Left ventricle myocardium inferior (tissue), 1 donor: Measurements from ENCODE around the gene DKC1. TPM values are rescaled to one million over a fixed set of nuclear protein-coding genes. Genes with fewer than 3 reads are reported as not detected.

Experiments used
- DNase-seq: peaks from one replicate; pipeline ENCODE4 v3.0.0-alpha.2; 2020
- H3K27ac ChIP-seq: fragments of 200-600 bp; replicated peaks from 2 replicates; pipeline ENCODE4 v1.8.0; 2021
- H3K27me3 ChIP-seq: fragments of 200-600 bp; 2 replicates; pipeline ENCODE4 v1.8.0; 2021; ENCODE audit warnings: low read depth
- H3K36me3 ChIP-seq: fragments of 200-600 bp; 2 replicates; pipeline ENCODE4 v1.8.0; 2021
- H3K4me1 ChIP-seq: fragments of 200-600 bp; 2 replicates; pipeline ENCODE4 v1.8.0; 2021
- H3K4me3 ChIP-seq: fragments of 200-600 bp; 2 replicates; pipeline ENCODE4 v1.8.0; 2021; ENCODE audit warnings: mild to moderate bottlenecking, moderate library complexity
- H3K9me3 ChIP-seq: fragments of 200-600 bp; replicated peaks from 2 replicates; pipeline ENCODE4 v1.8.0; 2021
- CTCF ChIP-seq: fragments of 200-600 bp; IDR thresholded peaks from 2 replicates; pipeline ENCODE4 v1.8.0; 2021; ENCODE audit warnings: antibody characterized with exemption, mild to moderate bottlenecking, borderline replicate concordance
- intact Hi-C: fragments of 100-400 bp; cut with micrococcal nuclease; formaldehyde crosslinking; loops from one replicate; pipeline ENCODE4 v1.11.0; 2022
- total RNA-seq: library from RNA; stranded (reverse); fragmentation: NEBNext Ultra II Directional; extraction: Animal tissue kit (Norgen Biotek cat#: 25700); gene quantifications from one replicate; pipeline ENCODE4 v1.2.1, GENCODE V29; 2021
- donor health status: DM: no; HTN: yes; CAD: no; lungs with severe emphysema.

Gene DKC1
- total RNA-seq, 1 donor from 2014 or later = 18.0 TPM

- Histone ChIP-seq H3K9me3 (no peaks in the 10 kb centered on the region), H3K27ac (no peak overlapping the region), H3K27me3 (no peaks in the 10 kb centered on the region), H3K4me1 (no peaks in the 10 kb centered on the region), H3K4me3 (no peak overlapping the region), H3K36me3 (peaks cover 14% of the 10 kb centered on the region)
- no peak for TF ChIP-seq CTCF
- DNase-seq = no peak
- intact Hi-C loops = no loop called here
Observed at GRCh38 chrX:154780968-154781367, 18.3 kb downstream of the DKC1 start.

GRCh38 chrX:154784149-154784995 is 21.7 kb downstream of the DKC1 start:
- H3K27me3 ChIP-seq = no peaks in the 10 kb centered on the region
- no peak for DNase-seq
- no peak overlapping the region for H3K27ac ChIP-seq
- no peak overlapping the region for H3K4me3 ChIP-seq
- intact Hi-C loops = no loop called here
- no peaks in the 10 kb centered on the region for H3K9me3 ChIP-seq
- H3K36me3 ChIP-seq = peaks cover under 1% of the 10 kb centered on the region
- H3K4me1 ChIP-seq = no peaks in the 10 kb centered on the region
- no peak for TF ChIP-seq CTCF

- Histone ChIP-seq H3K27me3 (no peaks in the 10 kb centered on the region), H3K4me1 (no peaks in the 10 kb centered on the region), H3K9me3 (no peaks in the 10 kb centered on the region), H3K36me3 (no peaks in the 10 kb centered on the region), H3K27ac (no peak overlapping the region), H3K4me3 (no peak overlapping the region)
- TF ChIP-seq CTCF = no peak
- intact Hi-C loops = no loop called here
- DNase-seq = no peak
Observed at GRCh38 chrX:154785716-154786115, 23.1 kb downstream of the DKC1 start.

- no peak for TF ChIP-seq CTCF
- H3K27me3 ChIP-seq = no peaks in the 10 kb centered on the region
- H3K27ac ChIP-seq = no peak overlapping the region
- no peaks in the 10 kb centered on the region for H3K36me3 ChIP-seq
- no peaks in the 10 kb centered on the region for H3K4me1 ChIP-seq
- DNase-seq = no peak
- H3K9me3 ChIP-seq = no peaks in the 10 kb centered on the region
- no peak overlapping the region for H3K4me3 ChIP-seq
- intact Hi-C loops = no loop called here
Observed at GRCh38 chrX:154791467-154791866, 28.8 kb downstream of the DKC1 start.

- DNase-seq = no peak
- no peak for TF ChIP-seq CTCF
- intact Hi-C loops = no loop called here
- H3K4me1 ChIP-seq = no peaks in the 10 kb centered on the region
- H3K4me3 ChIP-seq = no peak overlapping the region
- H3K27me3 ChIP-seq = no peaks in the 10 kb centered on the region
- no peaks in the 10 kb centered on the region for H3K36me3 ChIP-seq
- no peaks in the 10 kb centered on the region for H3K9me3 ChIP-seq
- H3K27ac ChIP-seq = no peak overlapping the region
Observed at GRCh38 chrX:154791939-154792338, 29.3 kb downstream of the DKC1 start.
